IPS-20b (cell line): ENCODE results near the gene SGCD.

Experiments
- H3K27ac ChIP-seq: one replicate; pipeline ENCODE4 v1.5.1; 2013; ENCODE audit warnings: low read length
- H3K27me3 ChIP-seq: 2 replicates; pipeline ENCODE4 v1.6.1; 2013; ENCODE audit warnings: mild to moderate bottlenecking, low read length, inconsistent platforms; ENCODE audit not compliant: insufficient read depth
- H3K36me3 ChIP-seq: 2 replicates; pipeline ENCODE4 v1.6.1; 2013; ENCODE audit warnings: low read depth, mild to moderate bottlenecking, inconsistent platforms, low read length, moderate library complexity; ENCODE audit not compliant: insufficient read depth
- H3K4me1 ChIP-seq: 2 replicates; pipeline ENCODE4 v1.6.1; 2013; ENCODE audit warnings: mild to moderate bottlenecking, control low read depth, inconsistent platforms, low read length, moderate library complexity; ENCODE audit not compliant: insufficient read depth
- H3K4me3 ChIP-seq: 2 replicates; pipeline ENCODE4 v1.5.1; 2013; ENCODE audit warnings: mild to moderate bottlenecking, low read length, inconsistent platforms
- H3K9ac ChIP-seq: 2 replicates; pipeline ENCODE4 v1.6.1; 2013; ENCODE audit warnings: low read depth, mild to moderate bottlenecking, inconsistent platforms, low read length, moderate library complexity
- H3K9me3 ChIP-seq: 2 replicates; pipeline ENCODE4 v1.6.1; 2013; ENCODE audit warnings: mild to moderate bottlenecking, low read depth, low read length, inconsistent platforms; ENCODE audit not compliant: insufficient read depth

Gene SGCD

GRCh38 chr5:156552855-156553358 lies 225.9 kb downstream of the SGCD start:
- Histone ChIP-seq H3K27ac (no peak overlapping the region), H3K4me3 (no peak overlapping the region), H3K9me3 (no peaks in the 10 kb centered on the region), H3K4me1 (no peaks in the 10 kb centered on the region), H3K9ac (no peak overlapping the region), H3K27me3 (no peaks in the 10 kb centered on the region), H3K36me3 (no peaks in the 10 kb centered on the region)

DNA sequence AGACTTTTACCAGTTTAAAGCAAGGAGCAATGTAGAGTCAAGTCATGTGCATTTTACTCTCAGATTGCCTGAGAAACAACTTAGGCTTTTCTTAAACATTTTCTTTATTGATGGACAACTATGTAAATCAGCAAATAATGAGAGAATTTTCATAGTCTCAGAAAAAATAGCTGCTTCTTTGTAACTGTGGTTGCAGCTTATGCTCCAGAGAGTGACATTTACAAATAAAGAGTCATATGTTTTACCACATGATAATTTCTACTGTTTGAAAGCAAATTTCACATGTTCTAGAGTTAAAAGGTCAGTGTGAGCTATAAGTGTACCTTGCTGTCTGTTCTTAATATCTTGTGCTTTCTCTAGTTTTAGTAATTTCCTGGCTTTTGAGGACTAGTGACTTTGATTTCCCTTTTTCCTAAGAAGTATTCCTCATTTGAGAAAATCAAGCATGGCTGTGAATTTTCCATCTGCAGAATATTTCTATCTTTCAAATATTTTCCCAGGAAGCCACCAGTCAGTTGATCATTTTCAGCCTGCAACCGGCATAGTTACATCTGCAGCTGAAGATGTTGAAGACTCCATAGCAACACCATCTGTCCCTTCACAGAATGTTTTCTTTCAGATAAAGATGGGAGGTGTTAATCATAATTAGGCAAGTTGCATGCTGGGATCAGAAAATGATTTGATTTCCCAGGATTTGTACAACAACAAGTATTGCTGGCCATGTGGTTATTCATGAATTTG lies 229.9 kb downstream of the SGCD start:
- H3K4me3 ChIP-seq, result no peak overlapping the region
- H3K27ac ChIP-seq, result no peak overlapping the region
- H3K9me3 ChIP-seq, result no peaks in the 10 kb centered on the region
- peaks cover 4% of the 10 kb centered on the region; the same call in 1 of the 2 replicates for H3K4me1 ChIP-seq
- H3K9ac ChIP-seq, result no peak overlapping the region
- H3K27me3 ChIP-seq, result no peaks in the 10 kb centered on the region
- no peaks in the 10 kb centered on the region for H3K36me3 ChIP-seq

DNA sequence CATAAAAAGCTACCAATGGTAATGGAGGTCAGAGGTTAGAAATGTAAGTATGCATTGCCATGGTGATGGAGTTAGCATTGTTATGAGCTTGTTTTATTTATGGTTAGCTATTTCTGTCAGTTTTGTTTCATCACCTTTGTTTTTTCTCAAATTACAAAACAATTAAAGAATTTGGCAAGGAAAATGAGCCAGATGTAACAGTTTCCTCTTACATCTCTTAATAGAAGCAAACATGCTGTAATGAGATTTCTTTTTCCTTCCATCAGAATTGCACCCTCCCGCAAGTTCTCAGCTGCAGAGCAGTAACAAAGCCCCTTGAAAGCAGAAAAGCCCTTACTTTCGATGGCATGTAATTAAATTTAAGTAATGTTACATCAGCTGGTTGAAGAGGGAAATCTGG lies 233.0 kb downstream of the SGCD start:
- no peak overlapping the region for H3K27ac ChIP-seq
- no peaks in the 10 kb centered on the region for H3K27me3 ChIP-seq
- no peaks in the 10 kb centered on the region for H3K9me3 ChIP-seq
- H3K9ac ChIP-seq, result no peak overlapping the region
- peaks cover 4% of the 10 kb centered on the region; the same call in 1 of the 2 replicates for H3K4me1 ChIP-seq
- H3K4me3 ChIP-seq, result no peak overlapping the region
- H3K36me3 ChIP-seq, result no peaks in the 10 kb centered on the region

- no peak overlapping the region for H3K9ac ChIP-seq
- no peaks in the 10 kb centered on the region for H3K36me3 ChIP-seq
- H3K27ac ChIP-seq, result no peak overlapping the region
- H3K27me3 ChIP-seq, result no peaks in the 10 kb centered on the region
- no peak overlapping the region for H3K4me3 ChIP-seq
- no peaks in the 10 kb centered on the region for H3K9me3 ChIP-seq
- H3K4me1 ChIP-seq, result peaks cover 4% of the 10 kb centered on the region; the same call in 1 of the 2 replicates
These were observed 234.7 kb downstream of the SGCD start for GRCh38 chr5:156561651-156562050.

- Histone ChIP-seq H3K36me3 (no peaks in the 10 kb centered on the region), H3K9me3 (no peaks in the 10 kb centered on the region), H3K27ac (no peak overlapping the region), H3K4me1 (no peaks in the 10 kb centered on the region), H3K27me3 (no peaks in the 10 kb centered on the region), H3K9ac (no peak overlapping the region), H3K4me3 (no peak overlapping the region)
These were observed 243.7 kb downstream of the SGCD start for GRCh38 chr5:156570615-156571014.

DNA sequence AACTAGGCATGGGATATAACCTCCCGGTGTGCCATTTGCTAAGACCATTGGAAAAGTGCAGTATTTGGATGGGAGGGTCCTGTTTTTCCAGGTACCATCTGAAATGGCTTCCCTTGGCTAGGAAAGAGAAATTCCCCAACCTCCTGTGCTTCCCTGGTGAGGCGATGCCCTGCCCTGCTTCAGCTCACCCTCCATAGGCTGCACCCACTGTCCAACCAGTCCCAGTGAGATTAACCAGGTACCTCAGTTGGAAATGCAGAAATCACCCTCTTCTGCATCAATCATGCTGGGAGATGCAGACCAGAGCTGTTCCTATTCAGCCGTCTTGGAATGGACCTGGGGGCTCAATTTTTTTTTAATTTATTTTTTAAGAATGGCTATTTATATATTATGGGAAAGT lies 254.8 kb downstream of the SGCD start:
- H3K9me3 ChIP-seq, result no peaks in the 10 kb centered on the region
- no peaks in the 10 kb centered on the region for H3K4me1 ChIP-seq
- no peak overlapping the region for H3K9ac ChIP-seq
- H3K36me3 ChIP-seq, result no peaks in the 10 kb centered on the region
- H3K27me3 ChIP-seq, result no peaks in the 10 kb centered on the region
- no peak overlapping the region for H3K4me3 ChIP-seq
- H3K27ac ChIP-seq, result no peak overlapping the region

GRCh38 chr5:156582193-156582598 lies 255.2 kb downstream of the SGCD start:
- Histone ChIP-seq H3K4me3 (no peak overlapping the region), H3K9ac (no peak overlapping the region), H3K9me3 (no peaks in the 10 kb centered on the region), H3K27ac (no peak overlapping the region), H3K36me3 (no peaks in the 10 kb centered on the region), H3K4me1 (no peaks in the 10 kb centered on the region), H3K27me3 (no peaks in the 10 kb centered on the region)

DNA sequence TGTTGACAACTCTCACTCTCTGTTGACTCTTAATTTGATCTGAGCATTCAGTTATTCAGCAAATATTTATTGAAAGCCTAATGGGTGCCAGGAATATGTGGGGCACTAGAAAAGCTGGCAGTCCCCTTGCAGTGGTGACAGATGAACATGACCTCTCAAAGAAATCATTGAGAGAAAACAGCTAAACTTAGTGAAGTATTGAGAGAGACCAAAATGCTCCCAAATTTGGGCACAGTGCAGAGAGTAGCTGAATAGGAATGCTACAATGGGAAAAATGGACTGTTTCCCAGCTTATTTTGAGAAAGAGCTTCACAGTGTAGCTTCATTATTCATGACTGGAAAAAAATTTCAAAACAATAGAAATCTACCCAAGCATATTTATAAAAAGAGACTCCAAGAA lies 257.9 kb downstream of the SGCD start:
- Histone ChIP-seq H3K27ac (no peak overlapping the region), H3K9me3 (no peaks in the 10 kb centered on the region), H3K27me3 (no peaks in the 10 kb centered on the region), H3K4me1 (no peaks in the 10 kb centered on the region), H3K9ac (no peak overlapping the region), H3K4me3 (no peak overlapping the region), H3K36me3 (no peaks in the 10 kb centered on the region)

DNA sequence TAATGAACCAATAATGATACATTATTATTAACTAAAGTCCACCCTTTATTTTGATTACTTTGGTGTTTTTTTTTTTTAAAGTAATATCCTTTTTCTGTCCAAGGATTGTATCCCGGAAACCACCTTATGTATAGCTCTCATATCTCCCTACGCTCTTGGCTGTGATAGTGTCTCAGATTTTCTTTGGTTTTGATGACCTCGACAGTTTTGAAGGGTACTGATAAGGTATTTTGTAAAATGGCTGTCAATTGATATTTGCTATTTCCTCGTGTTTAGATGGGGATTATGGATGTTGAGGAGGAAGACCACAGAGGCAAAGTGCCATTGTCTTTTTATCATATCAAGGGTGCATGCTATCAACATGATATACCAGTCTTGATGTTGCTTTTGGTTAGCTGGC lies 259.0 kb downstream of the SGCD start:
- Histone ChIP-seq H3K27me3 (no peaks in the 10 kb centered on the region), H3K27ac (no peak overlapping the region), H3K9me3 (no peaks in the 10 kb centered on the region), H3K4me1 (no peaks in the 10 kb centered on the region), H3K36me3 (no peaks in the 10 kb centered on the region), H3K4me3 (no peak overlapping the region), H3K9ac (no peak overlapping the region)

- Histone ChIP-seq H3K9me3 (no peaks in the 10 kb centered on the region), H3K4me3 (no peak overlapping the region), H3K4me1 (no peaks in the 10 kb centered on the region), H3K27me3 (no peaks in the 10 kb centered on the region), H3K36me3 (no peaks in the 10 kb centered on the region), H3K9ac (no peak overlapping the region), H3K27ac (no peak overlapping the region)
These were observed 260.0 kb downstream of the SGCD start for GRCh38 chr5:156587012-156587411.

DNA sequence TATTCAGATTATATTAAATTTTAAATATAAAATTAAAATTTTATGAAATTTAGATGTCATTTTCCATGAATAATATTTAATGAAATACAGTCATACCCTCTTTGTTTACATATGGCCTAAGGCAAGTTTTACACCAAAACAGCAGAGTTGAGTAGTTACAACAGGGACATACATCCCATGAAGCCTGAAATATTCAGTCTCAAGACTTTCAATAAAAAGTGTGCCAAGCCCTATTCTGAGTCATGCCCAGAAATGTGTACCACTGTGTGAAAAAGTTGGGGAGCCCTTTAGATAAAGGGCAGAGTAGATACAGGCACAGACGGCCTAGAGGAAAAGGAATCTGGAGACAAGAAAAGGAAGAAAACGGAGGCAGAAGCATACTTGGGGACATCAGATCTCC lies 261.3 kb downstream of the SGCD start:
- no peaks in the 10 kb centered on the region for H3K27me3 ChIP-seq
- no peak overlapping the region for H3K4me3 ChIP-seq
- no peak overlapping the region for H3K27ac ChIP-seq
- no peak overlapping the region for H3K9ac ChIP-seq
- H3K36me3 ChIP-seq, result no peaks in the 10 kb centered on the region
- H3K4me1 ChIP-seq, result no peaks in the 10 kb centered on the region
- no peaks in the 10 kb centered on the region for H3K9me3 ChIP-seq

DNA sequence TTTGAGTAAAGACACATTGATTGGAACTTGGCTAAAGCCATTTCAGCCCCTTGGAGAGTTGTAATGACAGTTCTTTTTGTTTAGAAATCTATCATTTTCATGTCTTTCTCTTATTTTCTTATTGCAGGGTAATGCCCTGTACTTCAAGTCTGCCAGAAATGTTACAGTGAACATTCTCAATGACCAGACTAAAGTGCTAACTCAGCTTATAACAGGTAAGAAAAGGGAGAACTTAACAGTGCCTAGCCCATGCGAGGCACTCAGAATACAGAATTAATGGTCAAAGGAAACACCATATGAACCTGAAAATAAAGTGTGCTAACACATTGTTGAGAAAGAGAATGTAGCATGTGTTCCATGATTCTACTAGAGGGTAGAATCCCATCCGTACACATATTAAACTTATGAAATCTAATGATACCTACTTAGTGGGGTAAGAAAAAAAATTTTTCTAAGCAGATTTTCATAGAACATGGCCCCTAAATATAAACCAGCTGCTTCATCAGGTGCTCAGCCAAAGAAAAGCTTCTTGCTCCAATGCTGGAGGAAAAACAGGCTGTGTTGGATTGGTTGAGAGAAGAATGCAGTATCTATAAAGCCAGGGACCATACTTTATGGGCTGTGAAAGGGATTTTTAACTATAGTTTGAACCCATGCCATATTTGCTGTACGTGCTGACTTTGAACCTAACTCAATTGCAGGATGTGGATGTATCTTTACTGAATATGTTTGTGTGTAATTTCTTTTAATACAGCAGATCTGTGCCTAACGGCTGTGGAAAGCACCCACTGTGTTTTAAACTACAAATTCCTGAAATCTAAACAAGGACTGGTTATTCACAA lies 262.4 kb downstream of the SGCD start:
- no peak overlapping the region for H3K27ac ChIP-seq
- no peaks in the 10 kb centered on the region for H3K27me3 ChIP-seq
- H3K9ac ChIP-seq, result no peak overlapping the region
- no peaks in the 10 kb centered on the region for H3K9me3 ChIP-seq
- no peaks in the 10 kb centered on the region for H3K4me1 ChIP-seq
- no peak overlapping the region for H3K4me3 ChIP-seq
- no peaks in the 10 kb centered on the region for H3K36me3 ChIP-seq
